Activated CD8-positive, alpha-beta T cell treated with anti-CD3 and anti-CD28 coated beads for 36 hours (primary cell): ENCODE measurements around the gene CEP85L. TPM values are rescaled to one million over a fixed set of nuclear protein-coding genes. Genes with fewer than 3 reads are reported as not detected.

Source experiments
- ATAC-seq: fragments of 200-7000 bp; cut with Tn5 transposase; one replicate; pipeline ENCODE4 v1.10.0; 2021; ENCODE audit warnings: mild to moderate bottlenecking, moderate library complexity
- CTCF ChIA-PET: fragments of 350-600 bp; sonication (Branson Sonifier 250); formaldehyde crosslinking; loops from one replicate; lab custom pipeline; 2021; ENCODE audit warnings: antibody characterized with exemption; lab: Charles Lee
- POLR2A ChIA-PET: fragments of 350-600 bp; sonication (Branson Sonifier 250); formaldehyde crosslinking; loops from one replicate; lab custom pipeline; 2021; ENCODE audit warnings: antibody characterized with exemption; lab: Charles Lee
- DNase-seq: peaks from one replicate; pipeline ENCODE4 v3.0.0-alpha.2; 2020
- H3K27ac Mint-ChIP-seq: one replicate; pipeline ENCODE4 v1.8.0; 2021; ENCODE audit warnings: mild to moderate bottlenecking, mixed read lengths
- H3K27me3 Mint-ChIP-seq: one replicate; pipeline ENCODE4 v1.8.0; 2021; ENCODE audit warnings: mixed read lengths
- H3K36me3 Mint-ChIP-seq: one replicate; pipeline ENCODE4 v1.8.0; 2021; ENCODE audit warnings: low read depth, mixed read lengths
- H3K4me1 Mint-ChIP-seq: one replicate; pipeline ENCODE4 v1.8.0; 2021; ENCODE audit warnings: low read depth, mixed read lengths
- H3K4me3 Mint-ChIP-seq: one replicate; pipeline ENCODE4 v1.8.0; 2021; ENCODE audit warnings: mild to moderate bottlenecking, moderate library complexity, mixed read lengths
- H3K9me3 Mint-ChIP-seq: one replicate; pipeline ENCODE4 v1.8.0; 2021; ENCODE audit warnings: mixed read lengths
- CTCF ChIP-seq: fragments of 200-600 bp; IDR thresholded peaks from one replicate; pipeline ENCODE4 v1.8.0; 2022; ENCODE audit warnings: antibody characterized with exemption, mild to moderate bottlenecking
- intact Hi-C: fragments of 100-400 bp; cut with micrococcal nuclease; formaldehyde crosslinking; loops from one replicate; pipeline ENCODE4 v1.10.0; 2022
- total RNA-seq, 2 experiments: library from RNA; stranded (reverse); gene quantifications; one replicate each; pipeline ENCODE4 v1.2.3, GENCODE V29; 2021

The CEP85L gene
- total RNA-seq, 2 experiments from 2014 or later = 39.6 to 40.3 TPM

- ATAC-seq (no peak), DNase-seq (no peak)
- H3K9me3 Mint-ChIP-seq = peaks cover 12% of the 10 kb centered on the region
- ChIA-PET CTCF (interaction anchor here (0.5 to 1.1 kb wide), 2 partner anchors 51 to 146 kb away, joined by 3 read pairs; no protein-coding TSS in a partner anchor), POLR2A (no interaction called here)
- no peaks in the 10 kb centered on the region for H3K4me1 Mint-ChIP-seq
- H3K4me3 Mint-ChIP-seq = no peak overlapping the region
- intact Hi-C loops = no loop called here
- H3K36me3 Mint-ChIP-seq = peaks cover 19% of the 10 kb centered on the region
- no peak for TF ChIP-seq CTCF
- H3K27ac Mint-ChIP-seq = no peak overlapping the region
- no peaks in the 10 kb centered on the region for H3K27me3 Mint-ChIP-seq
Observed at GRCh38 chr6:118419448-118420394, 231.7 kb downstream of the CEP85L start.

Other genes with a start within 250 kb of the CEP85L start
- gene PLN, start 103.3 kb downstream of the CEP85L start, total RNA-seq = not detected
- 10 to 100 TPM; 36.4 to 39.0 TPM for gene ASF1A, start 242.6 kb upstream of the CEP85L start, total RNA-seq